Heart right ventricle (tissue), 16 donors: ENCODE data around the gene EPS8L3. TPM values are rescaled to one million over a fixed set of nuclear protein-coding genes. Genes with fewer than 3 reads are reported as not detected.

Experiments used
- ATAC-seq, 8 donors: fragments of 200-7000 bp; cut with Tn5 transposase; one replicate each; pipeline ENCODE4 v1.9.1; 2020; ENCODE audit warnings: mild to moderate bottlenecking in 8 of 8, moderate library complexity in 8 of 8, moderate number of reproducible peaks in 1 of 8
- DNase-seq, 2 donors: peaks; one replicate each; pipeline ENCODE4 v3.0.0-alpha.2; 2020
- H3K27ac ChIP-seq, 10 donors: fragments of 200-600 bp; sonication (generic) in 2 of 10; one replicate each; pipeline versions ENCODE4 v1.5.0 to v1.8.0; 2020 to 2022; ENCODE audit warnings: mild to moderate bottlenecking in 3 of 10
- H3K27me3 ChIP-seq, 7 donors: fragments of 200-600 bp; one replicate each; pipeline ENCODE4 v1.8.0; 2021 to 2022; ENCODE audit warnings: mild to moderate bottlenecking in 2 of 7
- H3K36me3 ChIP-seq, 9 donors: fragments of 200-600 bp; sonication (generic) in 1 of 9; one replicate each; pipeline versions ENCODE4 v1.5.0 to v1.8.0; 2020 to 2022; ENCODE audit warnings: mild to moderate bottlenecking in 2 of 9
- H3K4me1 ChIP-seq, 9 donors: fragments of 200-600 bp; sonication (generic) in 1 of 9; one replicate each; pipeline versions ENCODE4 v1.5.0 to v1.8.0; 2020 to 2022; ENCODE audit warnings: mild to moderate bottlenecking in 4 of 9
- H3K4me3 ChIP-seq, 10 donors: fragments of 200-600 bp; sonication (generic) in 2 of 10; one replicate each; pipeline versions ENCODE4 v1.5.0 to v1.8.0; 2020 to 2022; ENCODE audit warnings: mild to moderate bottlenecking in 7 of 10, moderate library complexity in 2 of 10
- H3K9me3 ChIP-seq, 11 donors: fragments of 200-600 bp in 10 of 11; sonication (generic) in 2 of 11; one replicate each; pipeline versions ENCODE4 v1.5.0 to v1.8.0; 2013 to 2022; ENCODE audit warnings: mild to moderate bottlenecking in 2 of 11, control low read depth in 1 of 11, moderate library complexity in 1 of 11
- WGBS, 2 donors: extraction: QIAGEN DNeasy Blood & Tissue Kit; methylation state at CpG; one replicate each; pipeline ENCODE4 v1.1.7; 2013; ENCODE audit warnings: inconsistent platforms in 1 of 2; 5-methylcytosine and 5-hydroxymethylcytosine counted together
- intact Hi-C, 10 donors: fragments of 100-400 bp; cut with DNase I; formaldehyde crosslinking; loops; one replicate each; pipeline versions ENCODE4 v1.11.1 to v1.14.2; 2022
- polyA plus RNA-seq, 2 donors: library from polyadenylated mRNA; stranded (reverse); fragments of 200-250 nt; gene quantifications; one replicate each; pipeline ENCODE4 v1.2.3, GENCODE V29; 2013
- total RNA-seq, 10 donors: library from RNA; stranded (reverse); fragmentation: NEBNext Ultra II Directional in 3 of 10; extraction: Animal tissue kit (Norgen Biotek cat#: 25700) in 3 of 10; gene quantifications; one replicate each; pipeline versions ENCODE4 v1.2.1 to v1.2.4, GENCODE V29; 2021 to 2023
- TF ChIP-seq, protein P1 (sequence below), 9 donors: fragments of 200-600 bp; sonication (generic) in 2 of 9; IDR thresholded peaks; one replicate each; pipeline versions ENCODE4 v1.5.0 to v1.8.0; 2021 to 2022; ENCODE audit warnings: antibody characterized with exemption in 9 of 9, mild to moderate bottlenecking in 5 of 9, moderate library complexity in 1 of 9
- donor health status: Arrhythmogenic right ventricular cardiomyopathy.
- donor health status: ischemic (EF 13 %, LVEDD 7.1; RV severe dilation, severe dysfunction).
- donor health status: healthy with polysubstance abuse.
- donor health status: DM: no; HTN: yes; CAD: no.
- donor health status: DM: no; HTN: no; CAD: no.
- donor health status: ischemic (EF 25% LVEDD 6.9; RV normal size, moderate dysfunction).
- donor health status: ischemic (EF 25% LVEDD 5.7; RV mildly dilated, moderate dysfunction).
- donor health status: healthy.
- donor health status: DM: yes; HTN: yes; CAD: no.
- donor health status: Ischemic cardiomyopathy.
- donor health status: ischemic (EF 35%, LVEDD 5.7; RV mildly dilated, moderate dysfunction).
- donor health status: nonischemic (EF 11% LVEDD 7.7; RV severe dilation, severe dysfunction).
- donor health status: DM: yes; HTN: yes; CAD: no.
- donor health status: PGD.
- donor health status: ischemic (EF 29% LVEDD 5.4; RV normal size, mild dysfunction).
- donor health status: nonischemic (EF 23%, LVEDD 6.1; RV moderate dilation, normal function).

EPS8L3 gene
- total and polyA plus RNA-seq, 12 donors = 0.49 to 0.61 (median 0.56) TPM; not detected in 9

DNA sequence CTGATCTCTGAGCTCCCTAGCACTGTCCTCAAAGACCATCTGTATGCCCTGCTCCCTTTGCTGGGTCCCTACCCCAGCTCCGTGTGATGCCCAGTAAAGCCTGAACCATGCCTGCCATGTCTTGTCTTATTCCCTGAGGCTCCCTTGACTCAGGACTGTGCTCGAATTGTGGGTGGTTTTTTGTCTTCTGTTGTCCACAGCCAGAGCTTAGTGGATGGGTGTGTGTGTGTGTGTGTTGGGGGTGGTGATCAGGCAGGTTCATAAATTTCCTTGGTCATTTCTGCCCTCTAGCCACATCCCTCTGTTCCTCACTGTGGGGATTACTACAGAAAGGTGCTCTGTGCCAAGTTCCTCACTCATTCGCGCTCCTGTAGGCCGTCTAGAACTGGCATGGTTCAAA lies 46.0 kb downstream of the EPS8L3 start:
- peaks cover 0 to 8% (median 0%) of the 10 kb centered on the region in 9 donors for H3K4me1 ChIP-seq
- TF ChIP-seq, protein P1, sequence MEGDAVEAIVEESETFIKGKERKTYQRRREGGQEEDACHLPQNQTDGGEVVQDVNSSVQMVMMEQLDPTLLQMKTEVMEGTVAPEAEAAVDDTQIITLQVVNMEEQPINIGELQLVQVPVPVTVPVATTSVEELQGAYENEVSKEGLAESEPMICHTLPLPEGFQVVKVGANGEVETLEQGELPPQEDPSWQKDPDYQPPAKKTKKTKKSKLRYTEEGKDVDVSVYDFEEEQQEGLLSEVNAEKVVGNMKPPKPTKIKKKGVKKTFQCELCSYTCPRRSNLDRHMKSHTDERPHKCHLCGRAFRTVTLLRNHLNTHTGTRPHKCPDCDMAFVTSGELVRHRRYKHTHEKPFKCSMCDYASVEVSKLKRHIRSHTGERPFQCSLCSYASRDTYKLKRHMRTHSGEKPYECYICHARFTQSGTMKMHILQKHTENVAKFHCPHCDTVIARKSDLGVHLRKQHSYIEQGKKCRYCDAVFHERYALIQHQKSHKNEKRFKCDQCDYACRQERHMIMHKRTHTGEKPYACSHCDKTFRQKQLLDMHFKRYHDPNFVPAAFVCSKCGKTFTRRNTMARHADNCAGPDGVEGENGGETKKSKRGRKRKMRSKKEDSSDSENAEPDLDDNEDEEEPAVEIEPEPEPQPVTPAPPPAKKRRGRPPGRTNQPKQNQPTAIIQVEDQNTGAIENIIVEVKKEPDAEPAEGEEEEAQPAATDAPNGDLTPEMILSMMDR (IDR thresholded peaks at IDR 0.05) = no peak
- no peak for ATAC-seq
- no peaks in the 10 kb centered on the region for H3K27me3 ChIP-seq
- 86 to 91% methylated on average over 5 of the region's 5 CpGs for WGBS, 2 donors
- intact Hi-C loops = loop anchor here in 6 of 10 donors (1.0 to 5.0 kb wide), 3 partner anchors 55 to 56 kb away; no protein-coding TSS in a partner anchor
- no peak overlapping the region for H3K4me3 ChIP-seq
- H3K9me3 ChIP-seq = no peaks in the 10 kb centered on the region
- DNase-seq = no peak
- no peaks in the 10 kb centered on the region for H3K36me3 ChIP-seq
- no peak overlapping the region for H3K27ac ChIP-seq

DNA sequence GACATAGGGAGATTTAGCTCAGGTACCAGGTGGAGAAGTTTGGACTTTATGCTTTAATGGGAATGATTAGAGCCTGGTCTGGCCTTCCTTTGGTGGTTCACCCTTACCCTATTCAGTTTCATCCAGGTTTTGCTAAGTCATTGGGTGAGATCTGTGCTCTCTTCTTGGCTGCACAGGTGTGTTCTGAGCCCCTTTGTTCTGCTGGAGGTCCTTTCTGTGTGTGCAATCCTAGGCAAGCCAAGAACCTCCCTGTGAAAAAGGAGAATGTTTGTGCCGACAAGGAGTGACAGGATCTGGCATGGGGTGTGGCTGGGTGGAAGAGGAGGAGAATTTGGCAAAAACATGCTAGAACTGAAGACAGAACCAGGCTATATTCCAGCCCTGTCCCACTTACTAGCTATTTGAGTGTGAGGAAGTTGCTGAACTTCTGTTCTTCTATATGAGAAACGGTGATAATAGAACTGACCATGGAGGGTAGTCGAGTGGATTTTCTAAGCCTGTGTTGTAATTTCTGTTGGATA lies 47.1 kb downstream of the EPS8L3 start:
- Histone ChIP-seq H3K4me1 (peaks cover 0 to 10% (median 0%) of the 10 kb centered on the region in 9 donors), H3K9me3 (no peaks in the 10 kb centered on the region), H3K4me3 (no peak overlapping the region), H3K27me3 (peaks cover 0 to 5% (median 0%) of the 10 kb centered on the region in 7 donors), H3K36me3 (no peaks in the 10 kb centered on the region), H3K27ac (peak overlapping the region in 1 of 10 donors; percentile 4)
- intact Hi-C loops = loop anchor here in 4 of 10 donors (1.0 to 5.0 kb wide), 2 partner anchors 56 kb away; no protein-coding TSS in a partner anchor
- WGBS, 2 donors = 67 to 80% methylated on average over 3 of the region's 3 CpGs
- TF ChIP-seq, protein P1 (IDR thresholded peaks at IDR 0.05) = no peak
- DNase-seq = no peak
- peak in 1 of 8 donors; percentile 31 for ATAC-seq

DNA sequence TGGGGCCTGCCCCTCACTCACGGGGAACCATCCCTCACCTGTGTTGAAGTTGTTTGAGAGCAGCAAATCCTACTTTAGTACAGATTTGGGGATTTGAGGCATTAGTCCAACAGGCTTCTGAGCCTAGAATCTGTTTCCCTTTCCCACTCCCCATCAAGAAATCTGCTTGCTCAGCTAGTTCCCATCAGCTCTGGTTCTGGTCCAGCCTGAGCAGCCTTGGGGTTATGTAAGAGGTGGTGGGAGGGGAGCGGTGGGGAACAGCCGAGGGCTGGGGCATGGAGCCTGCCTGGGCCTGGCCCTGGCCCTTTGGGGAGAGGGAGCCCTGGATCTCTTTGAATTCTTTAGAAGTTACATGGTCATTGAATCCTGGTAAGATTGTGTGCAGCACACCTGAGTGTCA lies 47.6 kb downstream of the EPS8L3 start:
- DNase-seq = no peak
- 84 to 89% methylated on average over 3 of the region's 3 CpGs for WGBS, 2 donors
- peaks cover 0 to 10% (median 0%) of the 10 kb centered on the region in 9 donors for H3K4me1 ChIP-seq
- intact Hi-C loops = loop anchor here in 4 of 10 donors (1.0 to 5.0 kb wide), 2 partner anchors 56 kb away; no protein-coding TSS in a partner anchor
- H3K9me3 ChIP-seq = no peaks in the 10 kb centered on the region
- TF ChIP-seq, protein P1 (IDR thresholded peaks at IDR 0.05) = no peak
- H3K27me3 ChIP-seq = peaks cover 0 to 5% (median 0%) of the 10 kb centered on the region in 7 donors
- H3K36me3 ChIP-seq = no peaks in the 10 kb centered on the region
- no peak overlapping the region for H3K4me3 ChIP-seq
- peak overlapping the region in 1 of 10 donors; percentile 4 for H3K27ac ChIP-seq
- peak in 1 of 8 donors; percentile 17 for ATAC-seq

DNA sequence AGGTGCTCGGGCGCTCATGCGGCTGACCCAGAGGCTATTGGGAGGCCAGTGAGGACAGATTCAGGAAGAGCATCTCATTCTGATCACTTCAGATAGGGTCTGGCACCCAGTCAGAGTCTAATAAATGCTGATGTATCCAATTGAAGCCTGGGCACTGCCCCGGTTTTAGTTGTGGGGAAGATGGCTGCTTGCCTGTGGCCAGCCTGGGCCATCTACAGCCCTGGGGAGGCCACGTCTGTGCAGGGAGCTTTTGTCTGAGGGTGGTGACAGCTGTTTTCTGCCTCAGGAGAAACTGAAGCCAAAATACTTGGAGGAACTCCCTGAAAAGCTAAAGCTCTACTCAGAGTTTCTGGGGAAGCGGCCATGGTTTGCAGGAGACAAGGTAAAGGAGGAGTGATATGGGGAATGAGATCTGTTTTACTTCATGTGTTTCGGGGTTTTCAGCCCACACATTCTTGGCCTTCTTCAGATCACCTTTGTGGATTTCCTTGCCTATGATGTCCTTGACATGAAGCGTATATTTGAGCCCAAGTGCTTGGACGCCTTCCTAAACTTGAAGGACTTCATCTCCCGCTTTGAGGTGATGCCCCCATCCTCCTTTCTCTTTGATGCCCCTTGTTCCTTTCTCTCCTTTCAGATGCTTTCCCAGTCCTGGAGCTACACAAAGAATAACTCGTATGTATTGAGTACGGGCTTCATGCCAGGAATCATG lies 48.9 kb downstream of the EPS8L3 start:
- Histone ChIP-seq H3K4me1 (peaks cover 0 to 10% (median 0%) of the 10 kb centered on the region in 9 donors), H3K36me3 (no peaks in the 10 kb centered on the region), H3K27ac (no peak overlapping the region), H3K9me3 (peaks cover 0 to 2% (median 0%) of the 10 kb centered on the region in 11 donors), H3K4me3 (no peak overlapping the region), H3K27me3 (peaks cover 0 to 5% (median 0%) of the 10 kb centered on the region in 7 donors)
- TF ChIP-seq, protein P1 (IDR thresholded peaks at IDR 0.05) = no peak
- no peak for ATAC-seq
- 88 to 91% methylated on average over 12 of the region's 12 CpGs for WGBS, 2 donors
- no peak for DNase-seq
- intact Hi-C loops = loop anchor here in 3 of 10 donors (5.0 kb wide), 1 partner anchor 57 kb away; no protein-coding TSS in a partner anchor
